PC-9 (cell line): Measurements from ENCODE around the gene BRD4.
"Not testable (repeated sequence)": the region's sequence is repeated elsewhere in the genome, so short reads cannot be mapped to it uniquely, and the experiment has no call there.

Experiments used
- EZH2 ChIP-seq: fragments of 200-600 bp; sonication (generic); IDR thresholded peaks from 2 replicates; pipeline ENCODE4 v1.8.0; 2017; ENCODE audit warnings: antibody characterized with exemption, low read depth
- TF ChIP-seq, protein P1 (sequence below): fragments of 200-600 bp; sonication (generic); conservative IDR thresholded peaks from 2 replicates; pipeline ENCODE4 v1.6.1; 2017; ENCODE audit warnings: mixed run types, antibody characterized with exemption, mild to moderate bottlenecking, moderate library complexity

DNA sequence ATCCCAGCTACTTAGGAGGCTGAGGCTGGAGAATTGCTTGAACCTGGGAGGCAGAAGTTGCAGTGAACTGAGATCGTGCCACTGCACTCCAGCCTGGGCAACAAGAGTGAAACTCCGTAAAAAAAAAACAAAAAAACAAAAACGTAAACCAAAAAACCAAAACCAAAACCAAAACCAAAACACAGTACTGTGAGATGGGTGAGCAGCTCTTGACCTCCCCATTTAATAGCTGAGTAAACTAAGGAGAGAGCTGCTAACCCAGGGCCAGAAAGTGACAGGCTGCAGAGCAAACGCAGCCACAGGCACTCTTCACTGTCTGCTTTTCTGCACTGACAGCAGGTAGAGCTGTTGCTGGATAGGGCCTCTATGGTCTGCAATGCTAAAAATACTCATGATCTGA lies 27.7 kb upstream of the BRD4 start:
- TF ChIP-seq, protein P1, sequence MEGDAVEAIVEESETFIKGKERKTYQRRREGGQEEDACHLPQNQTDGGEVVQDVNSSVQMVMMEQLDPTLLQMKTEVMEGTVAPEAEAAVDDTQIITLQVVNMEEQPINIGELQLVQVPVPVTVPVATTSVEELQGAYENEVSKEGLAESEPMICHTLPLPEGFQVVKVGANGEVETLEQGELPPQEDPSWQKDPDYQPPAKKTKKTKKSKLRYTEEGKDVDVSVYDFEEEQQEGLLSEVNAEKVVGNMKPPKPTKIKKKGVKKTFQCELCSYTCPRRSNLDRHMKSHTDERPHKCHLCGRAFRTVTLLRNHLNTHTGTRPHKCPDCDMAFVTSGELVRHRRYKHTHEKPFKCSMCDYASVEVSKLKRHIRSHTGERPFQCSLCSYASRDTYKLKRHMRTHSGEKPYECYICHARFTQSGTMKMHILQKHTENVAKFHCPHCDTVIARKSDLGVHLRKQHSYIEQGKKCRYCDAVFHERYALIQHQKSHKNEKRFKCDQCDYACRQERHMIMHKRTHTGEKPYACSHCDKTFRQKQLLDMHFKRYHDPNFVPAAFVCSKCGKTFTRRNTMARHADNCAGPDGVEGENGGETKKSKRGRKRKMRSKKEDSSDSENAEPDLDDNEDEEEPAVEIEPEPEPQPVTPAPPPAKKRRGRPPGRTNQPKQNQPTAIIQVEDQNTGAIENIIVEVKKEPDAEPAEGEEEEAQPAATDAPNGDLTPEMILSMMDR: not testable (repeated sequence)
- not testable (repeated sequence) for TF ChIP-seq EZH2
